Activated T-cell treated with anti-CD3 and anti-CD28 coated beads, Interleukin-2, amount 50 U/mL, for 1 hour (primary cell): ENCODE measurements around the gene LINGO4.

Source experiments
- DNase-seq: peaks from one replicate; pipeline ENCODE4 v3.0.0-alpha.2; 2020

The LINGO4 gene

GRCh38 chr1:151805066-151805820, at the start of gene LINGO4:
Gene LINGO4 (minus strand): TSS chr1:151805419. CDS start chr1:151802704, 2,715 bp downstream.
- DNase-seq = no peak

- DNase-seq = no peak
Measured at GRCh38 chr1:151854658-151855057, 49.4 kb upstream of the LINGO4 start.

GRCh38 chr1:151853411-151853943, 48.3 kb upstream of the LINGO4 start, which contains the start of gene THEM5:
Gene THEM5 (minus strand): TSS chr1:151853712. CDS start chr1:151853565, 147 bp downstream.
- DNase-seq = no peak

GRCh38 chr1:151852733-151853132, 47.5 kb upstream of the LINGO4 start:
- DNase-seq = no peak

- no peak for DNase-seq
Measured at GRCh38 chr1:151851886-151852285, 46.7 kb upstream of the LINGO4 start.

- no peak for DNase-seq
Measured at GRCh38 chr1:151849871-151850270, 44.7 kb upstream of the LINGO4 start.

- no peak for DNase-seq
Measured at GRCh38 chr1:151849126-151849525, 43.9 kb upstream of the LINGO4 start.

GRCh38 chr1:151847867-151848596, 42.8 kb upstream of the LINGO4 start:
- no peak for DNase-seq

GRCh38 chr1:151846686-151847237, 41.5 kb upstream of the LINGO4 start:
- DNase-seq = no peak

GRCh38 chr1:151846062-151846568, 40.9 kb upstream of the LINGO4 start:
- DNase-seq = no peak

GRCh38 chr1:151843398-151843797, 38.2 kb upstream of the LINGO4 start:
- no peak for DNase-seq

GRCh38 chr1:151841141-151841540, 35.9 kb upstream of the LINGO4 start:
- DNase-seq = no peak

- no peak for DNase-seq
Measured at GRCh38 chr1:151840421-151840820, 35.2 kb upstream of the LINGO4 start.

GRCh38 chr1:151839457-151840403, 34.5 kb upstream of the LINGO4 start, which contains the start of gene C2CD4D:
Gene C2CD4D (minus strand): TSS chr1:151839820. CDS start chr1:151838989, 831 bp downstream.
- DNase-seq = peak; percentile 72

- DNase-seq = no peak
Measured at GRCh38 chr1:151839082-151839412, 33.8 kb upstream of the LINGO4 start.

- peak; percentile 53 for DNase-seq
Measured at GRCh38 chr1:151838222-151839081, 33.2 kb upstream of the LINGO4 start.

GRCh38 chr1:151837884-151838221, 32.6 kb upstream of the LINGO4 start:
- no peak for DNase-seq

GRCh38 chr1:151837197-151837596, 32.0 kb upstream of the LINGO4 start:
- DNase-seq = no peak

GRCh38 chr1:151835596-151835995, 30.4 kb upstream of the LINGO4 start:
- no peak for DNase-seq

- no peak for DNase-seq
Measured at GRCh38 chr1:151834239-151834638, 29.0 kb upstream of the LINGO4 start.

- no peak for DNase-seq
Measured at GRCh38 chr1:151833172-151833900, 28.1 kb upstream of the LINGO4 start.
